Sigmoid colon (tissue), 7 donors: ENCODE results near the gene PUDP. TPM values are rescaled to one million over a fixed set of nuclear protein-coding genes. Genes with fewer than 3 reads are reported as not detected.

ENCODE experiments used
- DNase-seq: peaks from one replicate; pipeline ENCODE4 v3.0.0-alpha.2; 2019
- H3K27ac ChIP-seq, 4 donors: fragments of 200-600 bp; sonication (generic); one replicate each; pipeline ENCODE4 v1.5.1; 2016 to 2019; ENCODE audit warnings: mild to moderate bottlenecking in 1 of 4
- H3K27me3 ChIP-seq, 3 donors: fragments of 200-600 bp; sonication (generic); one replicate each; pipeline ENCODE4 v1.5.1; 2019; ENCODE audit warnings: mild to moderate bottlenecking in 1 of 3
- H3K36me3 ChIP-seq, 4 donors: fragments of 200-600 bp; sonication (generic); one replicate each; pipeline ENCODE4 v1.5.1; 2016 to 2019
- H3K4me1 ChIP-seq, 4 donors: fragments of 200-600 bp; sonication (generic); one replicate each; pipeline ENCODE4 v1.5.1; 2017 to 2019
- H3K4me3 ChIP-seq, 4 donors: fragments of 200-600 bp; sonication (generic); one replicate each; pipeline ENCODE4 v1.5.1; 2017 to 2019; ENCODE audit warnings: mild to moderate bottlenecking in 2 of 4, moderate library complexity in 1 of 4
- H3K9me3 ChIP-seq, 4 donors: fragments of 200-600 bp in 3 of 4; sonication (generic) in 3 of 4; one replicate each; pipeline versions ENCODE4 v1.5.1 to v1.6.1; 2013 to 2019
- CTCF ChIP-seq, 4 experiments: fragments of 450-650 bp in 3 of 4; fragments of 200-600 bp in 1 of 4; IDR thresholded peaks; one replicate each; pipeline ENCODE4 v1.5.1; 2016 to 2019; ENCODE audit warnings: antibody characterized with exemption in 4 of 4, mild to moderate bottlenecking in 3 of 4, moderate library complexity in 2 of 4
- EP300 ChIP-seq, 4 donors: sonication (generic); formaldehyde crosslinking; IDR thresholded peaks; one replicate each; pipeline ENCODE4 v1.6.1; 2017; ENCODE audit warnings: antibody characterized with exemption in 4 of 4
- POLR2A ChIP-seq, 2 donors: fragments of 450-650 bp; IDR thresholded peaks; one replicate each; pipeline ENCODE4 v1.6.1; 2016; ENCODE audit warnings: antibody characterized with exemption in 2 of 2, mild to moderate bottlenecking in 2 of 2, moderate library complexity in 2 of 2
- POLR2AphosphoS5 ChIP-seq, 4 donors: sonication (generic); formaldehyde crosslinking; IDR thresholded peaks; one replicate each; pipeline ENCODE4 v1.6.1; 2017; ENCODE audit warnings: antibody characterized with exemption in 4 of 4
- WGBS, 2 donors: extraction: QIAGEN DNeasy Blood & Tissue Kit; methylation state at CpG; one replicate each; pipeline ENCODE4 v1.1.7; 2013; 5-methylcytosine and 5-hydroxymethylcytosine counted together
- intact Hi-C: fragments of 100-400 bp; cut with DNase I; formaldehyde crosslinking; loops from one replicate; pipeline ENCODE4 v1.15.1; 2023
- polyA plus RNA-seq, 3 donors: library from polyadenylated mRNA; stranded (reverse); fragments of 200-250 nt; gene quantifications; one replicate each; pipeline ENCODE4 v1.2.3, GENCODE V29; 2013
- total RNA-seq, 4 donors: library from RNA; depleted of rRNA; stranded (reverse); fragments of >200 nt; gene quantifications; one replicate each; pipeline ENCODE4 v1.1.0, GENCODE V29; 2016
- donor health status: healthy with polysubstance abuse.
- donor health status: Bipolar disorder and iron deficiency.
- donor health status: healthy.

The PUDP gene
- total and polyA plus RNA-seq, 7 donors: 6.9 to 29.4 (median 17.2) TPM

- Histone ChIP-seq H3K4me1 (no peaks in the 10 kb centered on the region), H3K4me3 (no peak overlapping the region), H3K9me3 (no peaks in the 10 kb centered on the region), H3K36me3 (no peaks in the 10 kb centered on the region), H3K27me3 (no peaks in the 10 kb centered on the region), H3K27ac (no peak overlapping the region)
- TF ChIP-seq CTCF (IDR thresholded peaks at IDR 0.05) (no peak), POLR2A (IDR thresholded peaks at IDR 0.05) (no peak), EP300 (IDR thresholded peaks at IDR 0.05) (no peak), POLR2AphosphoS5 (IDR thresholded peaks at IDR 0.05) (no peak)
- 48 to 84% methylated on average over 2 of the region's 2 CpGs for WGBS, 2 donors
- DNase-seq: no peak
- intact Hi-C loops: no loop called here
These were observed 20.9 kb downstream of the PUDP start for GRCh38 chrX:7127056-7127455.

- no peak overlapping the region for H3K27ac ChIP-seq
- no peak for DNase-seq
- H3K27me3 ChIP-seq: no peaks in the 10 kb centered on the region
- no peaks in the 10 kb centered on the region for H3K9me3 ChIP-seq
- H3K4me3 ChIP-seq: no peak overlapping the region
- WGBS, 2 donors: 7 to 38% methylated on average over 2 of the region's 2 CpGs
- H3K4me1 ChIP-seq: peaks cover 0 to 8% (median 0%) of the 10 kb centered on the region in 4 donors
- no peak for TF ChIP-seq POLR2A (IDR thresholded peaks at IDR 0.05)
- TF ChIP-seq EP300 (IDR thresholded peaks at IDR 0.05): no peak
- TF ChIP-seq CTCF (IDR thresholded peaks at IDR 0.05): no peak
- intact Hi-C loops: no loop called here
- no peaks in the 10 kb centered on the region for H3K36me3 ChIP-seq
These were observed 27.1 kb downstream of the PUDP start for GRCh38 chrX:7120878-7121219.

GRCh38 chrX:7119950-7120877, 27.7 kb downstream of the PUDP start:
- H3K4me3 ChIP-seq: no peak overlapping the region
- DNase-seq: no peak
- intact Hi-C loops: no loop called here
- H3K27me3 ChIP-seq: no peaks in the 10 kb centered on the region
- no peaks in the 10 kb centered on the region for H3K36me3 ChIP-seq
- no peaks in the 10 kb centered on the region for H3K9me3 ChIP-seq
- peaks cover 0 to 8% (median 0%) of the 10 kb centered on the region in 4 donors for H3K4me1 ChIP-seq
- 45 to 86% methylated on average over 7 of the region's 7 CpGs for WGBS, 2 donors
- H3K27ac ChIP-seq: no peak overlapping the region
- TF ChIP-seq POLR2A (IDR thresholded peaks at IDR 0.05): no peak
- TF ChIP-seq EP300 (IDR thresholded peaks at IDR 0.05): no peak
- no peak for TF ChIP-seq POLR2AphosphoS5 (IDR thresholded peaks at IDR 0.05)
- TF ChIP-seq CTCF (IDR thresholded peaks at IDR 0.05): no peak

GRCh38 chrX:7117587-7117986, 30.4 kb downstream of the PUDP start:
- intact Hi-C loops: no loop called here
- Histone ChIP-seq H3K36me3 (no peaks in the 10 kb centered on the region), H3K4me1 (peaks cover 0 to 8% (median 0%) of the 10 kb centered on the region in 4 donors), H3K9me3 (no peaks in the 10 kb centered on the region), H3K27ac (no peak overlapping the region), H3K27me3 (no peaks in the 10 kb centered on the region), H3K4me3 (no peak overlapping the region)
- WGBS, 2 donors: 84 to 95% methylated on average over 3 of the region's 3 CpGs
- no peak for DNase-seq
- TF ChIP-seq CTCF (IDR thresholded peaks at IDR 0.05) (no peak), POLR2AphosphoS5 (IDR thresholded peaks at IDR 0.05) (no peak), EP300 (IDR thresholded peaks at IDR 0.05) (no peak), POLR2A (IDR thresholded peaks at IDR 0.05) (no peak)
